A549 (cell line): ENCODE results near the gene FKBP6. TPM values are rescaled to one million over a fixed set of nuclear protein-coding genes. Genes with fewer than 3 reads are reported as not detected.
"Not testable (repeated sequence)": the region's sequence is repeated elsewhere in the genome, so short reads cannot be mapped to it uniquely, and the experiment has no call there.

Source experiments
- ATAC-seq, 2 experiments: fragments of 200-7000 bp in 1 of 2; fragments of >200 bp in 1 of 2; cut with Nextera tagmentation in 1 of 2; cut with Tn5 transposase in 1 of 2; 3 replicates each; pipeline versions ENCODE4 v1.8.0 to v1.9.1; 2018 to 2020; ENCODE audit warnings: mild to moderate bottlenecking in 1 of 2, moderate library complexity in 1 of 2
- CTCF ChIA-PET: fragments of 300-600 bp; sonication (Branson Sonifier 250); formaldehyde crosslinking; extraction: SDS; loops from one replicate; lab custom pipeline; 2021; ENCODE audit warnings: antibody characterized with exemption, inconsistent platforms; lab: Yijun Ruan, JAX
- POLR2A ChIA-PET: fragments of 350-600 bp; formaldehyde crosslinking; extraction: SDS; loops from one replicate; lab custom pipeline; 2021; ENCODE audit warnings: antibody characterized with exemption, inconsistent platforms; lab: Yijun Ruan, JAX
- DNase-seq, 2 experiments: peaks; one replicate each; pipeline versions ENCODE4 v3.0.0 to v3.0.0-alpha.2; 2011 to 2016; ENCODE audit warnings: low read depth in 1 of 2, low spot score in 1 of 2
- FAIRE-seq: peaks from 2 replicates; lab custom pipeline; 2011; peaks lifted over from hg19 to GRCh38; lab: Jason Lieb, UNC
- H3K27ac ChIP-seq, 2 experiments: fragments of >200 bp; sonication (Bioruptor Twin); formaldehyde crosslinking; 3 replicates each; pipeline ENCODE4 v1.5.1; 2016 to 2017
- H3K4me1 ChIP-seq: fragments of >200 bp; sonication (Bioruptor Twin); formaldehyde crosslinking; 3 replicates; pipeline ENCODE4 v1.6.1; 2016
- H3K4me2 ChIP-seq: fragments of >200 bp; sonication (Bioruptor Twin); formaldehyde crosslinking; 3 replicates; pipeline ENCODE4 v1.6.1; 2016
- H3K4me3 ChIP-seq: fragments of >200 bp; sonication (Bioruptor Twin); formaldehyde crosslinking; 3 replicates; pipeline ENCODE4 v1.5.1; 2016
- H3K9me3 ChIP-seq: fragments of >200 bp; sonication (Bioruptor Twin); formaldehyde crosslinking; 3 replicates; pipeline ENCODE4 v1.6.1; 2016
- MAFK ChIP-seq: fragments of 450-650 bp; IDR thresholded peaks from 2 replicates; pipeline ENCODE4 v1.6.1; 2014; ENCODE audit not compliant: partially characterized antibody
- MYC ChIP-seq: IDR thresholded peaks from 2 replicates; pipeline ENCODE4 v1.6.1; 2012; ENCODE audit warnings: mild to moderate bottlenecking, inconsistent platforms, low read length, improper control_type of control experiment, borderline replicate concordance
- RAD21 ChIP-seq, 2 experiments: fragments of >200 bp in 1 of 2; sonication (Bioruptor Twin) in 1 of 2; formaldehyde crosslinking in 1 of 2; IDR thresholded peaks in 1 of 2; conservative IDR thresholded peaks in 1 of 2; 2 replicates in 1 of 2; 3 replicates in 1 of 2; pipeline ENCODE4 v1.6.1; 2012 to 2018; ENCODE audit warnings: inconsistent platforms in 1 of 2
- SMC3 ChIP-seq: fragments of >200 bp; sonication (Bioruptor Twin); formaldehyde crosslinking; IDR thresholded peaks from 3 replicates; pipeline ENCODE4 v1.6.1; 2018; ENCODE audit warnings: inconsistent platforms
- WGBS: methylation state at CpG from one replicate; pipeline ENCODE4 v1.1.6; 2017; ENCODE audit errors: missing lambda C conversion rate; 5-methylcytosine and 5-hydroxymethylcytosine counted together
- polyA plus RNA-seq, 4 experiments: library from polyadenylated mRNA; depleted of rRNA in 3 of 4; stranded (reverse); fragments of >200 nt; fragmentation: RNase III in 1 of 4; extraction: RNeasy Plus Mini Kit Qiagen cat#74134 plus additional on column Dnase treatment in 1 of 4; gene quantifications; 2 replicates in 3 of 4; 3 replicates in 1 of 4; pipeline ENCODE4 v1.2.3, GENCODE V29; 2011 to 2017
- TF ChIP-seq, protein P1 (sequence below): fragments of >200 bp; sonication (Bioruptor Twin); formaldehyde crosslinking; IDR thresholded peaks from 3 replicates; pipeline ENCODE4 v1.5.1; 2016
- TF ChIP-seq, protein P2 (sequence below): fragments of 450-650 bp; IDR thresholded peaks from 2 replicates; pipeline ENCODE4 v1.6.1; 2014; ENCODE audit warnings: antibody characterized with exemption
- TF ChIP-seq, protein P3 (sequence below): IDR thresholded peaks from 2 replicates; pipeline ENCODE4 v1.6.1; 2012

The FKBP6 gene
- polyA plus RNA-seq, 2 of the 4 experiments (the other 2 are of a cell fraction): 0.04 TPM; not detected in 1

DNA sequence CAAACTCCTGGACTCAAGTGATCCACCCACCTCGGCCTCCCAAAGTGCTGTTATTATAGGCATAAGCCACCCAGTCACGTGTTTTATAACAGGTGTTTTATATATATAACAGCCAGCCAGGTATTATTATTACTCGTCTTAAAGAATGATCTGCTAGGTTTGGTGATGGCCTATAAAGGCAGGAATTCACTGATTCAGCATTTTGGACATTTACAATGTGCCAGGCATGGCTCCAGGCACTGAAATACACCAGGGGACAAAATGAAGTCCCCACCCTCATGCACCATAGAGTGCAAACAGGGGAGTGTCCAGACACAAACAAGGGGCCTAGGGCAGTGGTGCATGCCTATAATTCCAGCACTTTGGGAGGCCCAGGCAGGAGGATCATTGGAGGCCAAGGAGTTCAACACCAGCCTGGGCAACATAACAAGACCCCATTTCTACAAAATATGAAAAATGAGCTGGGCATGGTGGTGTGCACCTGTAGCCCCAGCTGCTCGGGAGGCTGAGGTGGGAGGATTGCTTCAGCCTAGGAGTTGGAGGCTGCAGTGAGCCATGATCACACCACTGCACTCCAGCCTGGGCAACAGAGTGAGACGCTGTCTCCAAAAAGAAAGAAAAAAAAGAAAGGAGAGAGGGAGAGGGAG, 4.4 kb upstream of the FKBP6 start:
- TF ChIP-seq MAFK: peak; percentile 68
- TF ChIP-seq, all 56 proteins: peak for 1; not testable (repeated sequence) for 55
- H3K4me2 ChIP-seq: peak overlapping the region; percentile 56
- DNase-seq, H3K4me3 ChIP-seq, FAIRE-seq, H3K9me3 ChIP-seq, ATAC-seq, H3K27ac ChIP-seq, H3K4me1 ChIP-seq, POLR2A ChIA-PET: not testable (repeated sequence)
- CTCF ChIA-PET: interaction anchor here (0.6 to 6.0 kb wide), 25 partner anchors 9 to 412 kb away, joined by 3 to 70 read pairs (median 5); partner anchors contain the start of gene FZD9
- WGBS: 78% methylated on average over 4 of the region's 5 CpGs

DNA sequence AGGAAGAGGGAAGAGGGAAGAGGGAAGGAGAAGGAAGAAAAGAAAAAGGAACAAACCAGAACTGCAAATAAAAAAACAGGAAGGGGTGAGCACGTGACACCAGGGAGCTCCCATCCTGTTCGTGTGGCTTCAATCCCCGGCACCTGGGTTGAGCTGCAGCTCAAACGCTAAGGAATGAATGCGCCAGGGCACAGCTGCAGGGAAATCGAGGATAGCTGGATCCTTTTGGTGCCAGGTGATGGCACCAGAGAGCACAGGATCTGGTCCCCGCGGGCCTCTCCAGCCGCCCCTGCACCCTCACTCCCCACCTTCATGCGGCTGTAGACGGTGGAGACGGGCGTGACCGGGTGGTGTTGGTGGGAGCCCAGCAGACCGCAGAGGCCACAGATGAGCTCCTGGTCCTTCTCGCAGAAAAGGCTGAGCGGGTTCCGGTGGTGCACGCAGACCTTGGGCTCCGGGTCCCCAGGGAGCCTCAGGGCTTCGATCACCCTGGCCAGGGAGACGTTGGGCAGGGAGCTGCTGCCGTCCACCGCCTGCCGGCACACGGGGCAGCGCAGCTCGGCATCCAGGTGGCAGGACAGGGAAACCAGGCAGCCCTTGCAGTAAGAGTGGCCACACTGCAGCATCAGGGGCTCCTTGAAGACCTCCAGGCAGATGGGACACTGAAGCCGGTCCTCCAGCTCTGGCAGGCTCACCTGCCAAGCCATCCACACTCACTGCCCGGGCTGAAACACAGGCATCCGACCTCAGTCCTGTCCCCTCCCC, 3.7 kb upstream of the FKBP6 start:
- H3K4me2 ChIP-seq: peak overlapping the region; percentile 56
- FAIRE-seq: not testable (repeated sequence)

DNA sequence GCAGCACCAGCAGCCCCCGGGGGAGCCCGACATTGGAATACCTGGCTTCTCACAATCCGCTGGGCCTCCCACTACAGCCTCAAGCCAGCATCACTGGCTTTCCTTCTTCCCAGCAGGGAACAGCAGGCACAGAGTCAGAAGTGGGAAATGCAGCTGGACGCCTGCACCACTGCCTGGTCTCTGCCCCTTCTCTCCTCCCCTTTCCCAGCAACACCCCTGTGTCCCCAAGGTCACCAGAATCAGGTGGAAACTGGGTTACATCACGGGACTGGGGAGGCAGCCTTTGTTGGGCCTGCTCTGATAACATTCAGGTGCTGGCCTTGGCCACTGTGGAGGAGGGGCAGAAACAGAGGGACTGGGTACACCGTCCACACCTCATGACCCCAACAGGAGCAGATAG, 2.5 kb upstream of the FKBP6 start:
- CTCF ChIA-PET: interaction anchor here (1.2 to 6.0 kb wide), 4 partner anchors 9 to 409 kb away, joined by 3 to 70 read pairs (median 28); no protein-coding TSS in a partner anchor
- FAIRE-seq, H3K27ac ChIP-seq, H3K4me3 ChIP-seq, ATAC-seq, DNase-seq, H3K9me3 ChIP-seq, H3K4me1 ChIP-seq, POLR2A ChIA-PET, H3K4me2 ChIP-seq: not testable (repeated sequence)
- 60% methylated on average over 6 of the region's 6 CpGs for WGBS

More for the DNA sequence above, 3.7 kb upstream of the FKBP6 start:
- DNase-seq: peak; percentile 62 to 84
- H3K27ac ChIP-seq, H3K4me1 ChIP-seq, POLR2A ChIA-PET, H3K4me3 ChIP-seq, H3K9me3 ChIP-seq: not testable (repeated sequence)
- peak; percentile 72 to 94 for ATAC-seq
- TF ChIP-seq RAD21 (conservative IDR thresholded peaks at IDR 0.05 in 1 of 2, IDR thresholded peaks at IDR 0.05 in 1 of 2) (peak; percentile 60 to 67), SMC3 (peak; percentile 65)
- TF ChIP-seq, protein P1, sequence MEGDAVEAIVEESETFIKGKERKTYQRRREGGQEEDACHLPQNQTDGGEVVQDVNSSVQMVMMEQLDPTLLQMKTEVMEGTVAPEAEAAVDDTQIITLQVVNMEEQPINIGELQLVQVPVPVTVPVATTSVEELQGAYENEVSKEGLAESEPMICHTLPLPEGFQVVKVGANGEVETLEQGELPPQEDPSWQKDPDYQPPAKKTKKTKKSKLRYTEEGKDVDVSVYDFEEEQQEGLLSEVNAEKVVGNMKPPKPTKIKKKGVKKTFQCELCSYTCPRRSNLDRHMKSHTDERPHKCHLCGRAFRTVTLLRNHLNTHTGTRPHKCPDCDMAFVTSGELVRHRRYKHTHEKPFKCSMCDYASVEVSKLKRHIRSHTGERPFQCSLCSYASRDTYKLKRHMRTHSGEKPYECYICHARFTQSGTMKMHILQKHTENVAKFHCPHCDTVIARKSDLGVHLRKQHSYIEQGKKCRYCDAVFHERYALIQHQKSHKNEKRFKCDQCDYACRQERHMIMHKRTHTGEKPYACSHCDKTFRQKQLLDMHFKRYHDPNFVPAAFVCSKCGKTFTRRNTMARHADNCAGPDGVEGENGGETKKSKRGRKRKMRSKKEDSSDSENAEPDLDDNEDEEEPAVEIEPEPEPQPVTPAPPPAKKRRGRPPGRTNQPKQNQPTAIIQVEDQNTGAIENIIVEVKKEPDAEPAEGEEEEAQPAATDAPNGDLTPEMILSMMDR: peak; percentile 56
- TF ChIP-seq, protein P2, sequence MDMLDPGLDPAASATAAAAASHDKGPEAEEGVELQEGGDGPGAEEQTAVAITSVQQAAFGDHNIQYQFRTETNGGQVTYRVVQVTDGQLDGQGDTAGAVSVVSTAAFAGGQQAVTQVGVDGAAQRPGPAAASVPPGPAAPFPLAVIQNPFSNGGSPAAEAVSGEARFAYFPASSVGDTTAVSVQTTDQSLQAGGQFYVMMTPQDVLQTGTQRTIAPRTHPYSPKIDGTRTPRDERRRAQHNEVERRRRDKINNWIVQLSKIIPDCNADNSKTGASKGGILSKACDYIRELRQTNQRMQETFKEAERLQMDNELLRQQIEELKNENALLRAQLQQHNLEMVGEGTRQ: peak; percentile 48; the same call in 1 of the 2 replicates
- WGBS: 38% methylated on average over 21 of the region's 31 CpGs
- CTCF ChIA-PET: interaction anchor here (0.6 to 6.0 kb wide), 24 partner anchors 9 to 411 kb away, joined by 3 to 70 read pairs (median 5); partner anchors contain the start of gene FZD9

DNA sequence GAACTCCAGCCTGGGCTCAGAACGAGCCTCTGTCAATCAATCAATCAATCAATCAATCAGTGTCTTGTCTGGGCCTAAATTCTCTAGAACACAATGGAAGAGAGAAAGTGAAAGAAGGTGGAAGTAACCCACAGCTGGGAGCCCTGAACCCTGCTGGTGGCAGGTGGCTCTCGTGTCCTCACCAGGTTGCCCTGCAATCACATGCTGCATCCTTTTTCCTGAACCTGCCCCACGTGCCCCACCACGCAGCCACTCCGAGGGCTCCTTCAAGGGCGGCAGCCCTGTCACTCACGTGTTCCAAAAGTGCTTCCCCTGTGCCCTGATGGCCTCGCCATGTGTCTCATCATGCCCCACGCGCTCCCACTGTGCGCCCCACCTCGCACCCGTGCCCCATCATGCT, 512 bp upstream of the FKBP6 start:
- H3K27ac ChIP-seq, ATAC-seq, H3K9me3 ChIP-seq, H3K4me3 ChIP-seq, DNase-seq, FAIRE-seq, H3K4me2 ChIP-seq, H3K4me1 ChIP-seq, POLR2A ChIA-PET: not testable (repeated sequence)
- WGBS: 82% methylated on average over 13 of the region's 13 CpGs
- CTCF ChIA-PET: interaction anchor here (1.2 to 6.0 kb wide), 2 partner anchors 8 to 126 kb away, joined by 3 to 70 read pairs; no protein-coding TSS in a partner anchor

DNA sequence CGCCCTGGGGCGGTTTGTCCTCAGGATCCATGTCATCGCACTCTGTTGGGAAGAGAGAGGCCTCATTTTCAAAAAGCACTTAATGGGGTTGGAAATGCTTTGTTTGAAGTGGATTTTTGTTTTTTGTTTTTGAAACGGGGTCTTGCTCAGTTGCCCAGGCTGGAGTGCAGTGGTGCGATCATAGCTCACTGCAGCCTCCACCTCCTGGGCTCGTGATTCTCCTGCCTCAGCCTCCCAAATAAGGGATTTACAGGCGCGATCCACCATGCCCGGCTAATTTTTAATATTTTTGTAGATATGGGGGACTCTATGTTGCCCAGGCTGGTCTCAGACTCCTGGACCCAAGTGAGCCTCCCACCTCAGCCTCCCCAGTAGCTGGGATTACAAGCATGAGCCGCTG, 735 bp downstream of the FKBP6 start:
- 77% methylated on average over 10 of the region's 10 CpGs for WGBS
- DNase-seq (no peak), ATAC-seq (no peak), FAIRE-seq (no peak)
- Histone ChIP-seq H3K4me3 (no peak overlapping the region), H3K27ac (no peak overlapping the region), H3K9me3 (no peaks in the 10 kb centered on the region), H3K4me2 (no peak overlapping the region), H3K4me1 (no peaks in the 10 kb centered on the region)
- POLR2A ChIA-PET: no interaction called here
- CTCF ChIA-PET: interaction anchor here (0.9 to 1.1 kb wide), 2 partner anchors 15 to 123 kb away, joined by 3 to 5 read pairs; no protein-coding TSS in a partner anchor
- no peak for TF ChIP-seq MYC
- TF ChIP-seq, protein P3, sequence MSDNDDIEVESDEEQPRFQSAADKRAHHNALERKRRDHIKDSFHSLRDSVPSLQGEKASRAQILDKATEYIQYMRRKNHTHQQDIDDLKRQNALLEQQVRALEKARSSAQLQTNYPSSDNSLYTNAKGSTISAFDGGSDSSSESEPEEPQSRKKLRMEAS: no peak
